Measurements from ENCODE around the gene MAP3K5.

MAP3K5 gene

GRCh38 chr6:136673571-136673970, 118.7 kb downstream of the MAP3K5 start:
- no peak overlapping the region for H3K4me3 ChIP-seq (ENCODE audit: low read length)
- TF ChIP-seq CTCF (IDR thresholded peaks at IDR 0.05; ENCODE audit: insufficient read depth, low read depth, low read length, missing control alignments), result no peak
- DNase-seq (ENCODE audit: low read depth), result no peak

GRCh38 chr6:136672144-136672543, 120.1 kb downstream of the MAP3K5 start:
- TF ChIP-seq CTCF (IDR thresholded peaks at IDR 0.05; ENCODE audit: insufficient read depth, low read depth, low read length, missing control alignments), result no peak
- DNase-seq (ENCODE audit: low read depth), result no peak
- no peak overlapping the region for H3K4me3 ChIP-seq (ENCODE audit: low read length)

- DNase-seq (ENCODE audit: low read depth), result peak; percentile 82
- no peak overlapping the region for H3K4me3 ChIP-seq (ENCODE audit: low read length)
- no peak for TF ChIP-seq CTCF (IDR thresholded peaks at IDR 0.05; ENCODE audit: insufficient read depth, low read depth, low read length, missing control alignments)
Observed at GRCh38 chr6:136669299-136669699, 123.0 kb downstream of the MAP3K5 start.

- no peak for DNase-seq (ENCODE audit: low read depth)
- no peak for TF ChIP-seq CTCF (IDR thresholded peaks at IDR 0.05; ENCODE audit: insufficient read depth, low read depth, low read length, missing control alignments)
- no peak overlapping the region for H3K4me3 ChIP-seq (ENCODE audit: low read length)
Observed at GRCh38 chr6:136668571-136668970, 123.7 kb downstream of the MAP3K5 start.

GRCh38 chr6:136666041-136666440, 126.2 kb downstream of the MAP3K5 start:
- no peak for DNase-seq (ENCODE audit: low read depth)
- no peak for TF ChIP-seq CTCF (IDR thresholded peaks at IDR 0.05; ENCODE audit: insufficient read depth, low read depth, low read length, missing control alignments)
- H3K4me3 ChIP-seq (ENCODE audit: low read length), result no peak overlapping the region

- no peak for TF ChIP-seq CTCF (IDR thresholded peaks at IDR 0.05; ENCODE audit: insufficient read depth, low read depth, low read length, missing control alignments)
- H3K4me3 ChIP-seq (ENCODE audit: low read length), result no peak overlapping the region
- no peak for DNase-seq (ENCODE audit: low read depth)
Observed at GRCh38 chr6:136662347-136663237, 129.7 kb downstream of the MAP3K5 start.

GRCh38 chr6:136660727-136661126, 131.6 kb downstream of the MAP3K5 start:
- no peak for DNase-seq (ENCODE audit: low read depth)
- no peak for TF ChIP-seq CTCF (IDR thresholded peaks at IDR 0.05; ENCODE audit: insufficient read depth, low read depth, low read length, missing control alignments)

More at GRCh38 chr6:136660727-136661126, 131.6 kb downstream of the MAP3K5 start:
- no peak overlapping the region for H3K4me3 ChIP-seq (ENCODE audit: low read length)
